Endothelial cell (in vitro differentiated cells): ENCODE data around the gene NOTO. TPM values are rescaled to one million over a fixed set of nuclear protein-coding genes. Genes with fewer than 3 reads are reported as not detected.

Experiments
- DNase-seq: peaks from one replicate; pipeline ENCODE4 v3.0.0; 2021; ENCODE audit warnings: low spot score
- H3K27ac Mint-ChIP-seq: one replicate; pipeline ENCODE4 v1.8.0; 2021; ENCODE audit warnings: mixed read lengths, inconsistent platforms; ENCODE audit not compliant: unreplicated experiment
- H3K27me3 Mint-ChIP-seq: one replicate; pipeline ENCODE4 v1.8.0; 2021; ENCODE audit warnings: mild to moderate bottlenecking, moderate library complexity, mixed read lengths, inconsistent platforms; ENCODE audit not compliant: unreplicated experiment
- H3K36me3 Mint-ChIP-seq: one replicate; pipeline ENCODE4 v1.8.0; 2021; ENCODE audit warnings: mild to moderate bottlenecking, low read depth, mixed read lengths, inconsistent platforms; ENCODE audit not compliant: unreplicated experiment
- H3K4me1 Mint-ChIP-seq: one replicate; pipeline ENCODE4 v1.8.0; 2021; ENCODE audit warnings: mild to moderate bottlenecking, mixed read lengths, inconsistent platforms; ENCODE audit not compliant: unreplicated experiment
- H3K4me3 Mint-ChIP-seq: one replicate; pipeline ENCODE4 v1.8.0; 2021; ENCODE audit warnings: mild to moderate bottlenecking, mixed read lengths, inconsistent platforms; ENCODE audit not compliant: unreplicated experiment
- H3K9me3 Mint-ChIP-seq: one replicate; pipeline ENCODE4 v1.8.0; 2021; ENCODE audit warnings: mixed read lengths, inconsistent platforms; ENCODE audit not compliant: unreplicated experiment
- total RNA-seq: library from RNA; stranded (reverse); fragmentation: NEBNext Ultra II Directional; extraction: Animal tissue kit (Norgen Biotek cat#: 25700); gene quantifications from one replicate; pipeline ENCODE4 v1.2.1, GENCODE V29; 2021; ENCODE audit not compliant: unreplicated experiment
- TF ChIP-seq, protein P1 (sequence below): fragments of 200-600 bp; sonication (generic); IDR thresholded peaks from one replicate; pipeline ENCODE4 v1.5.0; 2021; ENCODE audit warnings: antibody characterized with exemption; ENCODE audit not compliant: unreplicated experiment

Gene NOTO
- total RNA-seq, 1 donor from 2014 or later, result not detected

DNA sequence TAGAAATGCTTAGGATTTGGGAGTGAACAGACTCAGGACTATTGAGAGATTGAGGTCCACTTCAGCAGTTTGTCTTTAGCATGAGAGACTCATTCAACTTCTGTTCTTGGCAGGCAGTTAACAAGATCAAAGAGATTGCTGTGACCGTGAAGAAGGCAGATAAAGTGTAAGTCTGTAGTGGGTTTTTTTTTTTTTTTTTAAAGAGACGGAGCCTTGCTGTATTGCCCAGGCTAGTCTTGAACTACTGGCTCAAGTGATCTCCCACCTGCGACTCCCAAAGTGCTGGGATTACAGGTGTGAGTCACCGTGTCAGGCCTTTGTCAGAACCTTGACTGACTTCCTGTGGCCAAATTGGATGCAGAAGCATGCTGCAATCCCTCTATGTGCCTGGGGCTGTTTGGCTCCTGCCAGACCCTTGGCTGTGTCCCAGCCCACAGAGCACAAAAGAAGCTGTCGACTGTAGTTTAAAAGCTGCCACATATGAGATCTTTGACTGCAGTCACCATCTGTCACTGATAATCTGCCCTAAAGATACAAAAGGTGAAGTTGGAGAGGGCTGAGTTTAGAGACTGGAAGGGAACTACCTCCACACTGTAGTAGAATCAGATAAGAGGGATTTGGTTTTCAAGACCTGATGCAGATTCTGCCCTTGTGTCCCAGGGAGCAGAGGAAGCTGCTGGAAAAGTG lies 41.7 kb downstream of the NOTO start:
- Mint-ChIP-seq H3K27ac (no peak overlapping the region), H3K36me3 (peaks cover 37% of the 10 kb centered on the region), H3K9me3 (no peaks in the 10 kb centered on the region), H3K4me1 (no peaks in the 10 kb centered on the region), H3K4me3 (no peak overlapping the region), H3K27me3 (no peaks in the 10 kb centered on the region)
- TF ChIP-seq, protein P1, sequence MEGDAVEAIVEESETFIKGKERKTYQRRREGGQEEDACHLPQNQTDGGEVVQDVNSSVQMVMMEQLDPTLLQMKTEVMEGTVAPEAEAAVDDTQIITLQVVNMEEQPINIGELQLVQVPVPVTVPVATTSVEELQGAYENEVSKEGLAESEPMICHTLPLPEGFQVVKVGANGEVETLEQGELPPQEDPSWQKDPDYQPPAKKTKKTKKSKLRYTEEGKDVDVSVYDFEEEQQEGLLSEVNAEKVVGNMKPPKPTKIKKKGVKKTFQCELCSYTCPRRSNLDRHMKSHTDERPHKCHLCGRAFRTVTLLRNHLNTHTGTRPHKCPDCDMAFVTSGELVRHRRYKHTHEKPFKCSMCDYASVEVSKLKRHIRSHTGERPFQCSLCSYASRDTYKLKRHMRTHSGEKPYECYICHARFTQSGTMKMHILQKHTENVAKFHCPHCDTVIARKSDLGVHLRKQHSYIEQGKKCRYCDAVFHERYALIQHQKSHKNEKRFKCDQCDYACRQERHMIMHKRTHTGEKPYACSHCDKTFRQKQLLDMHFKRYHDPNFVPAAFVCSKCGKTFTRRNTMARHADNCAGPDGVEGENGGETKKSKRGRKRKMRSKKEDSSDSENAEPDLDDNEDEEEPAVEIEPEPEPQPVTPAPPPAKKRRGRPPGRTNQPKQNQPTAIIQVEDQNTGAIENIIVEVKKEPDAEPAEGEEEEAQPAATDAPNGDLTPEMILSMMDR, result no peak
- no peak for DNase-seq

DNA sequence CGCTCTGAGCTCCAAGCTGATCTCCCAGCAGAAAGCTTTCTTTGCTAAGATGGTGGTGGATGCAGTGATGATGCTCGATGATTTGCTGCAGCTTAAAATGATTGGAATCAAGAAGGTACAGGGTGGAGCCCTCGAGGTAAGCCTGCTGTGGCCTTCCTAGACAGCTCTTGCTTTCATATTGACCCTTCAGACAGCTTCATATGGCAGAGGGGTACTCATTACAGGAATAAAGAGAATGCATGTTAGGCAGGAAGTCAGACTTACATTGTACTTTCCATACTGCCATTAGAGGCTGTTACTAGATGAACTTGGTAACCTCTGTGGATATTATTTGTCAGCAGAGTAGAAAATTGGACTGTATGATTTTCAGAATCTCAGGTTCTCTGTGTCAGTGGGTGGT lies 42.2 kb downstream of the NOTO start:
- Mint-ChIP-seq H3K27ac (no peak overlapping the region), H3K4me3 (no peak overlapping the region), H3K27me3 (peaks cover under 1% of the 10 kb centered on the region), H3K36me3 (peaks cover 41% of the 10 kb centered on the region), H3K9me3 (no peaks in the 10 kb centered on the region), H3K4me1 (no peaks in the 10 kb centered on the region)
- no peak for DNase-seq
- TF ChIP-seq, protein P1, result no peak

DNA sequence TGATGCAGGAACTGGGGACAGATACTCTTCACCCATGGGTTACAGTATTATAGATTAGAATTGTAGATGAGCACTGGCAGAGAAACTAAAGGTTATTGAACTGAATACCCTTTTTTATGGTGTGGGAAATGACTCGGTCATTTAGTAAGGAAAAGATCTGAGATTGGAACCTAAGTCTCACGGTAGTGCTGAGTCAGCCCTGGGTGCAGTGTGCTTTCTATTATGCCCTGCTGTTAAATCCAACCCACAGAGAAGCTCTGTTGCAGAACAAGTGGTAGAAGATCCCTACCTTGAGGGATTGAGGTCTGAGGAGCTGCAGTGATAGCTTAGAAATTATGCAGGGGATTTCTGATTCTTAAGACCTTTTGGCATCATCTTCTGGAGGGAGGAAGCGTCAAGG lies 44.5 kb downstream of the NOTO start:
- TF ChIP-seq, protein P1, result no peak
- no peak for DNase-seq
- Mint-ChIP-seq H3K36me3 (peaks cover 57% of the 10 kb centered on the region), H3K27ac (no peak overlapping the region), H3K27me3 (peaks cover 4% of the 10 kb centered on the region), H3K4me1 (no peaks in the 10 kb centered on the region), H3K9me3 (no peaks in the 10 kb centered on the region), H3K4me3 (peak overlapping the region; percentile 66)

DNA sequence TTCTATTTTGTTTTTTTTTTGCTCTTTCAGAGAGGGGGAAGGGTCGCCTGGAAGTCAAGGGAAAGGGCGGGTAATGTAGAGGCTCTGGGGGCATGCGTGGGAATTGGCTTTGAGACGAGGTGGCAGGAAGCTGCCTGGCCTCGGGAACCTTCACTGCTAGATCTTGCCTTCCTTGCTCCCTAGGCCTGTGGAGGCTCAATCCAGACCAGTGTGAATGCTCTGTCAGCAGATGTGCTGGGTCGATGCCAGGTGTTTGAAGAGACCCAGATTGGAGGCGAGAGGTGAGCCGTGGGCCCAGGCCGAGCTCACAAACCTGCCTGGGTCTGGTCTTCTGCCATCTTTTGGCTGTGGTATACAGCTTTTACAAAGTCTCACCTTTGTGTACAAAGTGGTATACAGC lies 47.3 kb downstream of the NOTO start:
- TF ChIP-seq, protein P1, result no peak
- no peak for DNase-seq
- no peaks in the 10 kb centered on the region for H3K9me3 Mint-ChIP-seq
- H3K36me3 Mint-ChIP-seq, result peaks cover 59% of the 10 kb centered on the region
- peaks cover 5% of the 10 kb centered on the region for H3K27me3 Mint-ChIP-seq
- no peaks in the 10 kb centered on the region for H3K4me1 Mint-ChIP-seq
- H3K4me3 Mint-ChIP-seq, result peak overlapping the region; percentile 58
- no peak overlapping the region for H3K27ac Mint-ChIP-seq
